GM20000 (cell line): ENCODE measurements around the gene TESK1.
"Not testable (repeated sequence)": the region's sequence is repeated elsewhere in the genome, so short reads cannot be mapped to it uniquely, and the experiment has no call there.

Experiments
- DNase-seq: peaks from one replicate; pipeline ENCODE4 v3.0.0; 2012; ENCODE audit warnings: low spot score
- TF ChIP-seq, protein P1 (sequence below): IDR thresholded peaks from 2 replicates; pipeline ENCODE4 v1.5.1; 2012; ENCODE audit warnings: mild to moderate bottlenecking, control low read depth; ENCODE audit errors: extremely low read depth, missing control alignments

The TESK1 gene

DNA sequence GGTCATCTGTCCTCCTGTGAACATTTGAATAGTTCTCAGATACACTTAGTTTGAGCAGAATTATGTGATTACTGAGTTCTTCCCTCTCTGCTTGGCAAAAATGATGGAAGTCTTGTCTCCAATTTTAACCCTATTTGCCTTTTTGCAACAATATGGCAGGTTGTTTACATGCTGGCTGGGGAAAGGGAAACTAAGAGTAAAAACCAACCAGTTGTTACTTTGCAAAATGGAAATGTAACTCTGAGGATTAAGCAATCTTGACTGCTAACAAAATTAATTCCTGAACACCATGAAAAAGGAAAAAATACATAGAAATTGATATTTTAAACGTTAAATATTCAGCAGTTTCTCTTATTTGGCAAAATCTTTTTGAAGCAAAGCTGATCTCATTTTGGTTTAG is 34.6 kb downstream of the TESK1 start:
- TF ChIP-seq, protein P1, sequence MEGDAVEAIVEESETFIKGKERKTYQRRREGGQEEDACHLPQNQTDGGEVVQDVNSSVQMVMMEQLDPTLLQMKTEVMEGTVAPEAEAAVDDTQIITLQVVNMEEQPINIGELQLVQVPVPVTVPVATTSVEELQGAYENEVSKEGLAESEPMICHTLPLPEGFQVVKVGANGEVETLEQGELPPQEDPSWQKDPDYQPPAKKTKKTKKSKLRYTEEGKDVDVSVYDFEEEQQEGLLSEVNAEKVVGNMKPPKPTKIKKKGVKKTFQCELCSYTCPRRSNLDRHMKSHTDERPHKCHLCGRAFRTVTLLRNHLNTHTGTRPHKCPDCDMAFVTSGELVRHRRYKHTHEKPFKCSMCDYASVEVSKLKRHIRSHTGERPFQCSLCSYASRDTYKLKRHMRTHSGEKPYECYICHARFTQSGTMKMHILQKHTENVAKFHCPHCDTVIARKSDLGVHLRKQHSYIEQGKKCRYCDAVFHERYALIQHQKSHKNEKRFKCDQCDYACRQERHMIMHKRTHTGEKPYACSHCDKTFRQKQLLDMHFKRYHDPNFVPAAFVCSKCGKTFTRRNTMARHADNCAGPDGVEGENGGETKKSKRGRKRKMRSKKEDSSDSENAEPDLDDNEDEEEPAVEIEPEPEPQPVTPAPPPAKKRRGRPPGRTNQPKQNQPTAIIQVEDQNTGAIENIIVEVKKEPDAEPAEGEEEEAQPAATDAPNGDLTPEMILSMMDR: no peak
- no peak for DNase-seq

DNA sequence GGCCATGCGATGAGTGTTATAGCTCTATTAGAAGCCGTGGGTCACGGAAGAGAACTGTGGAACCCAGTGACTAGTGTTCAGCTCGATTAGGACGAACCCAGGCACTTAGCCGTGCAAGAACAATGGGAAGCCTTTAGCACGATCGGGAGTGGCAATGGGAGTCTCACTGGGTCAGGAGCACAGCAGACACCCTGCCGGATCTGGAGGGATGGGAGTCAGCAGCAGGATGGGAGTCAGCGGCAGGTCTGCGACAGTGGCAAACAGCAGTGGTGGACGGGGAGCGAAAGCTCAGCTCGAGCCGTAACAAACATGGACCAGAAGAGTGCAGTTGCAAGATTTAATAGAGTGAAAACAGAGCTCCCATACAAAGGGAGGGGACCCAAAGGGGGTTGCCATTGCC is 35.4 kb downstream of the TESK1 start:
- DNase-seq: not testable (repeated sequence)

DNA sequence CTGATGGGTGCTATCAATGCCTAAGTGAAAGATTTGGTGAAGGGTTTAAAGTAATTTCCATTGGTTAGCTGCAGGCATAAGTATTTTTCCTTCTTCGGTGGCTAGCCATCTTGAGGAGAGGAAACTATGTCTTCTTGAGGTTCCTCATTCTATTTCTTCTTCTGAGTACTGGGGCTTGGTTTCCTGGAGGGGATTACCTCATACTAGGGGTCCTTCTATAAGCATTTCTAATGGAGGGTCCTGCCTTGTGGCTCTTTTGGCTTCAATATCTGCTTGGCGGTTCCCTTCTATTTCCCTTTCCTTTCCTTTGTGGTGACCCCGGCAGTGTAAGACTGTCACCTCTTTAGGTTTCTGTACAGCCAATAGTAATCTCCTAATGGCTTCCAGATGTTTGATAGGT is 36.4 kb downstream of the TESK1 start:
- DNase-seq: not testable (repeated sequence)

DNA sequence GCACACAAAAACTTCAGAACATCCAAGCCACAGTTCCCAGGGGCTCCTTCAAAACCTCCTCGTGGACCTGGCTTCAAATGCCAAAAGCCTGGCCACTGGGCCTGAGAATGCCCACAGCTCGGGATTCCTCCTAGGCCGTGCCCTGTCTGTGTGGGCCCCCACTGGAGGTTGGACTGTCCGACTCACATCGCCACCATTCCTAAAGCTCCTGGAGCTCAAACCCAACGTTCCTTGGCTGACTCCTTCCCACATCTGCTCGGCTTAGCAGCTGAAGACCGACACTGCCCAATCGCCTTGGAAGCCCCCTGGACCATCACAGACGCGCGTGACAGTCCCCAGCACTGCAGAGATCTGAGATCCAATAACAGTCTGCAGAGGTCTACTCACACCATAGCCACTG is 38.0 kb downstream of the TESK1 start:
- TF ChIP-seq, protein P1: no peak
- DNase-seq: no peak

DNA sequence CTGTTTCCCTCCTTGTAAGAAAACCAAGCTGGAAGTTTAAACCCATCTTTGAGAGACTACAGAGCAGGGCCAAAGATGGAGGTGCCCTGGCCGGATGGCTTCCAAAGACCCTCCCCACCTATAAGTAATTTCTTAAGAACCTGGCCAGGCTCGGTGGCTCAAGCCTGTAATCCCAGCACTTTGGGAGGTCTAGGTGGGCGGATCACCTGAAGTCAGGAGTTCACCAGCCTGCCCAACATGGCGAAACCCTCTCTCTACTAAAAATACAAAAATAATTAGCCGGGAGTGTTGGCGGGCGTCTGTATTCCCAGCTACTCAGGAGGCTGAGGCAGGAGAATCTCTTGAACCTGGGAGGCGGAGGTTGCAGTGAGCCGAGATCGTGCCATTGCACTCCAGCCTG is 40.7 kb downstream of the TESK1 start:
- not testable (repeated sequence) for DNase-seq

DNA sequence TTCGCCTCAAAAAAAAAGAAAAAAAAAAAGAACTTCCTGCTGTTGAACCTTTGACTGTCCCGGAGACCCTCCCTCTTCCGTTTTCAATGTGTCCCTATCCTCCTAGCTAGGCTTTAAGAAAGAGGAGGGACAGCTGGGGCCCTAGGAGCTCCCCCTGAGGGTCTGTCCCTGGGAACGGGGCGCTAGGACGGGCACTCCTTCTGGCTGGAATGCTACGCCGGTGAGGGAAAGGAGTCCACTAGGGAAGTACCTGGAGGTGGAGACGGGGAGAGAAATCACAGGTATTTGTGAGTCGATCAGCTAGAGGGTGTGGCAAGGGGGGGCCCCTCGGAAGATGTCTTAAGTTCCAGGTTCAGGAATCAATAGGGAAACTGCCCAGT is 41.1 kb downstream of the TESK1 start:
- DNase-seq: peak; percentile 47
- TF ChIP-seq, protein P1: no peak

DNA sequence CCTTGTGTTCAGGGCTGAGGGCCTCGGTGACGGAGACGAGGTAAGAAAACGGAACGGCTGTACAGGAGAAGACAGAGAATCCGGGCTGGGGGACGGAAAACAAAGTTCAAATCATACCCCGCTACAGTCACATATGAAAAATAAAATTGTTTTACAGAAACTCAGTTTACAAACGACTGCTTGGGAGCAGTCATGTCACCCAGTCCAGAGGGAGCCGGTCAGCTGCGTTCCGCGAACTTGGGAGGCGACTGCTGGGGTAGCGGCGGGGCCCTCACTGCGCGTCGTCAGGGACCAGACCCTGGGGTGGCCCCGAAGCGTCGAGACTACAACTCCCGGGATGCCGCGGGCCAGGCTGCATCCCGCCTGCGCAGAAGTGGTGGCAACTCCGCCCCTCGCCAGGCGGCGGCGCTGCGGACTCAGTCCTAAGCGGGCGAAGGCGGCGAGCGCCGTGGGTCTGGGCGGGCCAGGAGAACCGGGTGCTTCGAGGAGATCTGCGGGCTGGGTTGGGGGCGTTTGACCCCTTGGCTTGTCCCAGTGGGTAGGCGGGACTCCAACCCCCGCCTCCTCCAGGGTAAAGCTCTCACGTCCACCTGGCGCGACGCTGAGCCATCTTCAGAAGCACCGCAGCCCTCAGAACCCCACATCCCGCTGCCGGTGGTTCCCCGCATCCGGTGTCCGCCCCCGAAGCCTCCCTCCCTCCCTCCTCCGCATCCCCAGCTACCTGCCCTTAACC is 41.6 kb downstream of the TESK1 start:
- DNase-seq: peak; percentile 91
- TF ChIP-seq, protein P1: peak; percentile 98

DNA sequence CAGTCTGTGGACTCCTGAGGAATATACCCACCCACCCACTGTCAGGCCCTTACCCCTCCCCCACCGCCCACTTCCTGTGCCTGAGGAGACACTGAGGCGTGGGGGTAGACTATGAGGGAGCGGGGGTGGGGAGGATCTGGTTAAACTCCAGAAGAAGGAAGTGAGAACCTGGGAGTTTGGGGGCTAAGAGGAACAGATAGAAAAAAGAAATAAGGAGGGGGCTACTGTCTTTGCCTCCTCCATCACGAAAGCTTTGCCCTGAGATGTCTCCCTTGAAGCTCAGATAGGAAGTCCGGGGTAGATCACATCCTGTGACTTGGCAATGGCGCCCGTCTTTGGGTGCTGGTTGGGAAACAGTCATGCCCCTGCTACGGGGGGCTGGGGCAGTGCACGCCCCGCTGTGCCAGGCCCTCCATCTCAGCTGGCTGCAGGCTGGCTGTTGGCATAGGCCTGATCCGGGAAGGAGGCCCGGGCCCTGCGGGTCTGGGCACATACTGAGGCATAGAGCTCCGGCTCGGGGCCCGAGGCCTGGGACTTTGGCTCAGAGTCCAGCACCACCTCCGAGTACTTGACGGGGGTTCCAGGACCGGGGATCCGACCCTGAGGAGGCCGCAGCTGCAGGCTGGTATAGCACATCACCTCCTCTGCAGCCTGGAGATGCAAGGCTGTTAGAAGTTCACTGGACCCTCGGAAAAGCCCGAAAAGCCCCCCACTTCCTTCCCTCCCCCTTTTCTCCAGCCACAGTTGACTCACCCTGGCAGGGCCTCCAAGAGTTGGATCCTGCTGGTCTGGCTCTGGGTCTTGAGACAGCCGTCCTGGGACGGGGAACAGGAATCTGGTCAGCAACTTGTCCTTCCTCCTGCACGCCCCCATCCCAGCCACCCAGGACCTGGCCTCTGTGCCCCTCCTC is 44.6 kb downstream of the TESK1 start:
- TF ChIP-seq, protein P1: no peak
- DNase-seq: peak; percentile 40
